ENCODE results near the gene CMPK1. TPM values are rescaled to one million over a fixed set of nuclear protein-coding genes. Genes with fewer than 3 reads are reported as not detected.

The CMPK1 gene
- total RNA-seq, 2 experiments from 2014 or later: 116 TPM

GRCh38 chr1:47380699-47381098 lies 47.1 kb downstream of the CMPK1 start:
- peaks cover 16% of the 10 kb centered on the region for H3K36me3 Mint-ChIP-seq
- ChIA-PET POLR2A (no interaction called here), CTCF (interaction anchor here (1.1 kb wide), 1 partner anchor 346 kb away, joined by 4 read pairs; no protein-coding TSS in a partner anchor)
- H3K4me3 Mint-ChIP-seq: no peak overlapping the region
- no peaks in the 10 kb centered on the region for H3K4me1 Mint-ChIP-seq (ENCODE audit: low read depth)
- intact Hi-C loops (cut with micrococcal nuclease): no loop called here
- H3K9me3 Mint-ChIP-seq: no peaks in the 10 kb centered on the region
- no peak overlapping the region for H3K27ac Mint-ChIP-seq
- no peak for DNase-seq
- no peaks in the 10 kb centered on the region for H3K27me3 Mint-ChIP-seq

- POLR2A ChIA-PET: no interaction called here
- Mint-ChIP-seq H3K27ac (no peak overlapping the region), H3K4me3 (no peak overlapping the region), H3K27me3 (no peaks in the 10 kb centered on the region), H3K4me1 (ENCODE audit: low read depth) (no peaks in the 10 kb centered on the region), H3K9me3 (no peaks in the 10 kb centered on the region), H3K36me3 (peaks cover 14% of the 10 kb centered on the region)
- no peak for DNase-seq
- intact Hi-C loops (cut with micrococcal nuclease): no loop called here
- CTCF ChIA-PET: interaction anchor here (0.9 kb wide), 1 partner anchor 17 kb away, joined by 3 read pairs; no protein-coding TSS in a partner anchor
Observed at GRCh38 chr1:47382399-47382983, 48.9 kb downstream of the CMPK1 start.

GRCh38 chr1:47384083-47384482 lies 50.5 kb downstream of the CMPK1 start:
- Mint-ChIP-seq H3K27me3 (no peaks in the 10 kb centered on the region), H3K27ac (no peak overlapping the region), H3K4me3 (no peak overlapping the region), H3K9me3 (no peaks in the 10 kb centered on the region), H3K36me3 (peaks cover 11% of the 10 kb centered on the region), H3K4me1 (ENCODE audit: low read depth) (no peaks in the 10 kb centered on the region)
- intact Hi-C loops (cut with micrococcal nuclease): no loop called here
- ChIA-PET POLR2A (no interaction called here), CTCF (interaction anchor here (1.0 to 1.5 kb wide), 2 partner anchors 48 to 326 kb away, joined by 3 read pairs; no protein-coding TSS in a partner anchor)
- DNase-seq: no peak

- Mint-ChIP-seq H3K9me3 (no peaks in the 10 kb centered on the region), H3K27me3 (no peaks in the 10 kb centered on the region), H3K27ac (no peak overlapping the region), H3K4me3 (no peak overlapping the region), H3K4me1 (ENCODE audit: low read depth) (no peaks in the 10 kb centered on the region), H3K36me3 (peaks cover 3% of the 10 kb centered on the region)
- DNase-seq: no peak
- POLR2A ChIA-PET: no interaction called here
- CTCF ChIA-PET: interaction anchor here (0.7 to 1.5 kb wide), 2 partner anchors 325 to 327 kb away, joined by 3 read pairs; no protein-coding TSS in a partner anchor
- intact Hi-C loops (cut with micrococcal nuclease): no loop called here
Observed at GRCh38 chr1:47385020-47385419, 51.4 kb downstream of the CMPK1 start.

GRCh38 chr1:47386268-47386667 lies 52.7 kb downstream of the CMPK1 start:
- H3K4me1 Mint-ChIP-seq (ENCODE audit: low read depth): no peaks in the 10 kb centered on the region
- no peaks in the 10 kb centered on the region for H3K9me3 Mint-ChIP-seq
- no peak overlapping the region for H3K27ac Mint-ChIP-seq
- no peaks in the 10 kb centered on the region for H3K27me3 Mint-ChIP-seq
- no peak for DNase-seq
- H3K36me3 Mint-ChIP-seq: no peaks in the 10 kb centered on the region
- ChIA-PET POLR2A (no interaction called here), CTCF (interaction anchor here (1.1 to 5.4 kb wide), 3 partner anchors 193 to 330 kb away, joined by 3 to 51 read pairs (median 5); no protein-coding TSS in a partner anchor)
- intact Hi-C loops (cut with micrococcal nuclease): no loop called here
- H3K4me3 Mint-ChIP-seq: no peak overlapping the region

- no peaks in the 10 kb centered on the region for H3K9me3 Mint-ChIP-seq
- no peak overlapping the region for H3K27ac Mint-ChIP-seq
- ChIA-PET POLR2A (interaction anchor here (1.0 kb wide), 1 partner anchor 9 kb away, joined by 3 read pairs; no protein-coding TSS in a partner anchor), CTCF (interaction anchor here (0.5 to 5.4 kb wide), 21 partner anchors 9 to 367 kb away, joined by 3 to 51 read pairs (median 5); partner anchors contain the start of gene FOXD2)
- intact Hi-C loops (cut with micrococcal nuclease): loop anchor here (2.0 kb wide), 3 partner anchors 49 to 339 kb away; no protein-coding TSS in a partner anchor
- no peaks in the 10 kb centered on the region for H3K36me3 Mint-ChIP-seq
- H3K27me3 Mint-ChIP-seq: no peaks in the 10 kb centered on the region
- H3K4me3 Mint-ChIP-seq: no peak overlapping the region
- no peaks in the 10 kb centered on the region for H3K4me1 Mint-ChIP-seq (ENCODE audit: low read depth)
- DNase-seq: no peak
Observed at GRCh38 chr1:47388030-47388890, 54.7 kb downstream of the CMPK1 start.

- ChIA-PET CTCF (interaction anchor here (0.7 to 5.4 kb wide), 19 partner anchors 8 to 366 kb away, joined by 3 to 51 read pairs (median 6); partner anchors contain the start of gene FOXD2), POLR2A (interaction anchor here (1.0 kb wide), 1 partner anchor 9 kb away, joined by 3 read pairs; no protein-coding TSS in a partner anchor)
- intact Hi-C loops (cut with micrococcal nuclease): loop anchor here (2.0 kb wide), 3 partner anchors 48 to 338 kb away; no protein-coding TSS in a partner anchor
- no peak overlapping the region for H3K27ac Mint-ChIP-seq
- H3K27me3 Mint-ChIP-seq: no peaks in the 10 kb centered on the region
- peak; percentile 71 for DNase-seq
- H3K36me3 Mint-ChIP-seq: no peaks in the 10 kb centered on the region
- no peak overlapping the region for H3K4me3 Mint-ChIP-seq
- no peaks in the 10 kb centered on the region for H3K9me3 Mint-ChIP-seq
- H3K4me1 Mint-ChIP-seq (ENCODE audit: low read depth): no peaks in the 10 kb centered on the region
Observed at GRCh38 chr1:47388891-47389238, 55.3 kb downstream of the CMPK1 start.

GRCh38 chr1:47389731-47390130 lies 56.1 kb downstream of the CMPK1 start:
- Mint-ChIP-seq H3K4me3 (no peak overlapping the region), H3K36me3 (no peaks in the 10 kb centered on the region), H3K9me3 (no peaks in the 10 kb centered on the region), H3K4me1 (ENCODE audit: low read depth) (no peaks in the 10 kb centered on the region), H3K27me3 (no peaks in the 10 kb centered on the region), H3K27ac (no peak overlapping the region)
- DNase-seq: no peak
- intact Hi-C loops (cut with micrococcal nuclease): loop anchor here (2.0 kb wide), 3 partner anchors 47 to 337 kb away; no protein-coding TSS in a partner anchor
- ChIA-PET CTCF (interaction anchor here (0.6 to 5.4 kb wide), 11 partner anchors 16 to 365 kb away, joined by 3 to 51 read pairs (median 10); partner anchors contain the start of gene FOXD2), POLR2A (interaction anchor here (1.0 kb wide), 1 partner anchor 8 kb away, joined by 3 read pairs; no protein-coding TSS in a partner anchor)

- no peak overlapping the region for H3K4me3 Mint-ChIP-seq
- H3K27ac Mint-ChIP-seq: no peak overlapping the region
- peaks cover 2% of the 10 kb centered on the region for H3K27me3 Mint-ChIP-seq
- H3K9me3 Mint-ChIP-seq: no peaks in the 10 kb centered on the region
- DNase-seq: no peak
- CTCF ChIA-PET: interaction anchor here (0.8 to 5.4 kb wide), 5 partner anchors 24 to 364 kb away, joined by 3 to 51 read pairs (median 10); no protein-coding TSS in a partner anchor
- intact Hi-C loops (cut with micrococcal nuclease): no loop called here
- no peaks in the 10 kb centered on the region for H3K36me3 Mint-ChIP-seq
- POLR2A ChIA-PET: no interaction called here
- H3K4me1 Mint-ChIP-seq (ENCODE audit: low read depth): no peaks in the 10 kb centered on the region
Observed at GRCh38 chr1:47390843-47391242, 57.3 kb downstream of the CMPK1 start.

GRCh38 chr1:47393141-47393540 lies 59.6 kb downstream of the CMPK1 start:
- Mint-ChIP-seq H3K27ac (no peak overlapping the region), H3K9me3 (no peaks in the 10 kb centered on the region), H3K27me3 (peaks cover 2% of the 10 kb centered on the region), H3K4me3 (no peak overlapping the region), H3K4me1 (ENCODE audit: low read depth) (no peaks in the 10 kb centered on the region), H3K36me3 (no peaks in the 10 kb centered on the region)
- CTCF ChIA-PET: interaction anchor here (1.2 kb wide), 1 partner anchor 44 kb away, joined by 3 read pairs; the partner anchor contains the start of gene FOXD2
- POLR2A ChIA-PET: no interaction called here
- intact Hi-C loops (cut with micrococcal nuclease): no loop called here
- DNase-seq: no peak

- Mint-ChIP-seq H3K27me3 (peaks cover 3% of the 10 kb centered on the region), H3K36me3 (no peaks in the 10 kb centered on the region), H3K4me3 (no peak overlapping the region), H3K27ac (no peak overlapping the region), H3K9me3 (no peaks in the 10 kb centered on the region), H3K4me1 (ENCODE audit: low read depth) (no peaks in the 10 kb centered on the region)
- POLR2A ChIA-PET: no interaction called here
- CTCF ChIA-PET: no interaction called here
- intact Hi-C loops (cut with micrococcal nuclease): no loop called here
- DNase-seq: no peak
Observed at GRCh38 chr1:47395433-47395832, 61.8 kb downstream of the CMPK1 start.

GRCh38 chr1:47396671-47397196 lies 63.1 kb downstream of the CMPK1 start:
- ChIA-PET POLR2A (no interaction called here), CTCF (interaction anchor here (0.9 to 2.1 kb wide), 5 partner anchors 8 to 313 kb away, joined by 3 to 9 read pairs (median 4); no protein-coding TSS in a partner anchor)
- no peak for DNase-seq
- intact Hi-C loops (cut with micrococcal nuclease): no loop called here
- Mint-ChIP-seq H3K4me1 (ENCODE audit: low read depth) (no peaks in the 10 kb centered on the region), H3K9me3 (no peaks in the 10 kb centered on the region), H3K4me3 (no peak overlapping the region), H3K36me3 (no peaks in the 10 kb centered on the region), H3K27me3 (peaks cover 3% of the 10 kb centered on the region), H3K27ac (no peak overlapping the region)

Measured in activated CD4-positive, alpha-beta memory T cell treated with anti-CD3 and anti-CD28 coated beads for 36 hours (primary cell).